ENCODE data around the gene IGFBPL1. TPM values are rescaled to one million over a fixed set of nuclear protein-coding genes. Genes with fewer than 3 reads are reported as not detected.

IGFBPL1 gene
- total RNA-seq, 2 donors from 2014 or later, result 2.3 to 3.3 TPM

DNA sequence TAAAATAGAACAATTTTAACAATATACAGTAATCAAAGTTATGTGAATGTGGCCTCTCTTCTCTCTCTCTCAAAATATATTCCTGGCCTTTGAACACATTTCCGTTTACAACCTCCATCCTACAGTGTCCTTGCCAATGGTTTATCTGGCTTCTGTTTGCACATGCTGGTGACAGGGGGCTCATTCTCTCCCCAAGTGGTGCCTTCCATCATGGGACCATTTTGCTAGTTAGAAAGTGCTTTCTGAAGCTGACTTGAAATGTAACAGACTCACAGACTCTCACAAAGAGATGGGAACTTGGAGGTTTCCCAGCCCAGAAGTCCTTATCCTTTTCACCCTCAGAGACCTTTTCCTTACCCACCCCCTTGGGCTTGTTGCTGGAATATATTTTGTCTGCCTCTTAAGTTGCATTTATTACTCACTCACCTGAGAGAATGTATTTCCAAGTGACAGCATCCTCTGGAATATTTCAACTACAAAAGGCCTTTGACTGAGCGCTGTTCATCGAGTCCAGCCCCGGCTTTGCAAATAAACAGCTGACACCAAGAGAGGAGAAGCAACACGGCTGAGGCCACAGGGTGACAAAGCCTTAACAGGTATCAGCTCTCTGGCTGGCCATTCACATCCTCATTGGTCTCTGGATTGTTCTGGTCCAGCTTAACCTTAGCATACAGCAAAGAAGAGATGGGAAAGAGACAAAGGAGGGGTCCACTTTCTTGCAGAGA, 49.2 kb downstream of the IGFBPL1 start:
- 43 to 49% methylated on average over 5 of the region's 5 CpGs for WGBS, 2 donors

GRCh38 chr9:38373679-38374078, 50.6 kb downstream of the IGFBPL1 start:
- 44 to 51% methylated on average over 3 of the region's 3 CpGs for WGBS, 2 donors
- ATAC-seq (no peak), DNase-seq (no peak)
- TF ChIP-seq POLR2A (IDR thresholded peaks at IDR 0.05), result no peak
- no peak for TF ChIP-seq CTCF (IDR thresholded peaks at IDR 0.05)
- no peaks in the 10 kb centered on the region for H3K36me3 ChIP-seq (replicated peaks in 1 of 2; ENCODE audit: insufficient read depth in 1 of 2, low read depth in 2 of 2)
- no peaks in the 10 kb centered on the region for H3K9me3 ChIP-seq
- no peak overlapping the region for H3K27ac ChIP-seq
- no peaks in the 10 kb centered on the region for H3K4me1 ChIP-seq
- intact Hi-C loops (cut with DNase I), result no loop called here
- no peak overlapping the region for H3K4me3 ChIP-seq
- H3K27me3 ChIP-seq, result no peaks in the 10 kb centered on the region

More for the DNA sequence above, 49.2 kb downstream of the IGFBPL1 start:
- TF ChIP-seq CTCF (IDR thresholded peaks at IDR 0.05) (no peak), POLR2A (IDR thresholded peaks at IDR 0.05) (no peak)
- no peak for ATAC-seq
- intact Hi-C loops (cut with DNase I), result no loop called here
- Histone ChIP-seq H3K27me3 (no peaks in the 10 kb centered on the region), H3K4me1 (no peaks in the 10 kb centered on the region), H3K36me3 (replicated peaks in 1 of 2; ENCODE audit: insufficient read depth in 1 of 2, low read depth in 2 of 2) (no peaks in the 10 kb centered on the region), H3K27ac (no peak overlapping the region), H3K9me3 (no peaks in the 10 kb centered on the region), H3K4me3 (no peak overlapping the region)
- DNase-seq, result no peak

GRCh38 chr9:38372762-38373619, 51.3 kb downstream of the IGFBPL1 start:
- WGBS, 2 donors, result 70 to 75% methylated on average over 10 of the region's 10 CpGs

GRCh38 chr9:38371495-38371894, 52.8 kb downstream of the IGFBPL1 start:
- TF ChIP-seq POLR2A (IDR thresholded peaks at IDR 0.05) (no peak), CTCF (IDR thresholded peaks at IDR 0.05) (peak; percentile 11 to 78 (median 55))
- H3K27ac ChIP-seq, result no peak overlapping the region
- DNase-seq, result peak; percentile 57 to 75 (median 70)
- WGBS, 2 donors, result 54 to 63% methylated on average over 2 of the region's 2 CpGs
- H3K36me3 ChIP-seq (replicated peaks in 1 of 2; ENCODE audit: insufficient read depth in 1 of 2, low read depth in 2 of 2), result no peaks in the 10 kb centered on the region
- intact Hi-C loops (cut with DNase I), result no loop called here
- ATAC-seq, result peak; percentile 78
- no peaks in the 10 kb centered on the region for H3K9me3 ChIP-seq
- H3K4me3 ChIP-seq, result no peak overlapping the region
- no peaks in the 10 kb centered on the region for H3K27me3 ChIP-seq
- H3K4me1 ChIP-seq, result no peaks in the 10 kb centered on the region

More at GRCh38 chr9:38372762-38373619, 51.3 kb downstream of the IGFBPL1 start:
- no peaks in the 10 kb centered on the region for H3K27me3 ChIP-seq
- H3K4me3 ChIP-seq, result no peak overlapping the region
- TF ChIP-seq POLR2A (IDR thresholded peaks at IDR 0.05), result no peak
- no peak for TF ChIP-seq CTCF (IDR thresholded peaks at IDR 0.05)
- ATAC-seq, result no peak
- H3K4me1 ChIP-seq, result no peaks in the 10 kb centered on the region
- intact Hi-C loops (cut with DNase I), result no loop called here
- H3K36me3 ChIP-seq (replicated peaks in 1 of 2; ENCODE audit: insufficient read depth in 1 of 2, low read depth in 2 of 2), result no peaks in the 10 kb centered on the region
- no peaks in the 10 kb centered on the region for H3K9me3 ChIP-seq
- DNase-seq, result peak in 1 of 4 donors; percentile 2
- H3K27ac ChIP-seq, result no peak overlapping the region
